ENCODE data around the gene MRPL44.

MRPL44 gene
- 24.0 to 26.1 reads per million in 2 donors for total RNA-seq

DNA sequence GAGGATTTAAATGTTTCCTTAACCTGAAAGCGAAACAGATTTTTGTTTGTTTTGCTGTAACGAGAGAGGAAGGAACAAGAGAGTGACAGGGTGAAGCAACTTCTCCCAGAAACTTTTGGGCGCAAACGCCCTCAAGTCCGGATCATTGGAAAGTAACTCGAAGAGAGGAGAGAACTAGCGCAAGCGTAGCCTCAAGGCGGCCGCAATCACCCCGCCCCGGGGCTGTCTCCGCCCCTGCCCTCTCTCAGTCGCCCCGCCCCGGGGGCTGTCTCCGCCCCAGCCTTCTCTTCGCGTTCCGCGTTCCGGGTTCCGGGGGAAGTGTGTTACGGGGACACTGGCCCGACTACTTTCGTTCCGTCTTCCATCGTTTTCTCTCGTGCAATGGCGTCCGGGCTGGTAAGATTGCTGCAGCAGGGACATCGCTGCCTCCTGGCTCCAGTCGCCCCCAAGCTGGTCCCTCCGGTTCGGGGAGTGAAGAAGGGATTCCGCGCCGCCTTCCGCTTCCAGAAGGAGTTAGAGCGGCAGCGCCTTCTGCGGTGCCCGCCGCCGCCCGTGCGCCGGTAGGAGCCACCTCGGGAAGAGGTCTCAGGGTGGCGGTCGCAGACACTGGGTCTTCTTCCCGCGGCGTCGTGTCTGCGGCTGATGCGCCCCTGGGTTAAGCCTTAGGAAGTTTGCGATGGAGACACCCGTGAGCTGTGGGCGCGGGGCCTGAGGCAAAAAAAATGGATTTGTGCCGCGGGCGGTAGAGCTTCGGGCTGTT is at the start of gene MRPL44:
Gene MRPL44 (plus strand): TSS at position 372 of the 760 bp plus-strand sequence. CDS start 10 bp downstream, at position 382.
- DNase-seq, result peak; percentile 90 to 95 (median 94)

GRCh38 chr2:223908304-223908998 is 48.8 kb upstream of the MRPL44 start:
- DNase-seq, result no peak

- DNase-seq, result no peak
Observed at GRCh38 chr2:223909001-223909741, 48.1 kb upstream of the MRPL44 start.

- DNase-seq, result no peak
Observed at GRCh38 chr2:223914324-223914723, 42.9 kb upstream of the MRPL44 start.

DNA sequence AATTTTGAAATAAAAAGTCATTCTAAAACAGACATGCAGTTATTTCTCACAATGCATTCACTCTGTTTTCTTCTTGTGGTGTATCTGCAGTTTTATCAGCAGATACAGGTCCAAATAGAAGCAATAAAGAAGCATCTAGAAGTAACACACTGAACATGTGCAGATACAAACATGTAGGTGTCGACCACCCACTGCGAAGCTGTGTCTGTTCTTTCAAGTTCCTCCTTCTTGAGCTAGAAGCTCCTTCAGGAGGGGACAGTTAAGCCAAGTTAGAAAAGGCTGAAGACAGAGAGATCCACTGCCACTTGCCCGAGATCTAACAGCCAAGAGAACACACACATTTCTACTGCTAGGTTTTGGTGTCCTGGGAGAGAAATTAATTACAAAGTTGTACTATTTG is 42.2 kb upstream of the MRPL44 start:
- no peak for DNase-seq

DNA sequence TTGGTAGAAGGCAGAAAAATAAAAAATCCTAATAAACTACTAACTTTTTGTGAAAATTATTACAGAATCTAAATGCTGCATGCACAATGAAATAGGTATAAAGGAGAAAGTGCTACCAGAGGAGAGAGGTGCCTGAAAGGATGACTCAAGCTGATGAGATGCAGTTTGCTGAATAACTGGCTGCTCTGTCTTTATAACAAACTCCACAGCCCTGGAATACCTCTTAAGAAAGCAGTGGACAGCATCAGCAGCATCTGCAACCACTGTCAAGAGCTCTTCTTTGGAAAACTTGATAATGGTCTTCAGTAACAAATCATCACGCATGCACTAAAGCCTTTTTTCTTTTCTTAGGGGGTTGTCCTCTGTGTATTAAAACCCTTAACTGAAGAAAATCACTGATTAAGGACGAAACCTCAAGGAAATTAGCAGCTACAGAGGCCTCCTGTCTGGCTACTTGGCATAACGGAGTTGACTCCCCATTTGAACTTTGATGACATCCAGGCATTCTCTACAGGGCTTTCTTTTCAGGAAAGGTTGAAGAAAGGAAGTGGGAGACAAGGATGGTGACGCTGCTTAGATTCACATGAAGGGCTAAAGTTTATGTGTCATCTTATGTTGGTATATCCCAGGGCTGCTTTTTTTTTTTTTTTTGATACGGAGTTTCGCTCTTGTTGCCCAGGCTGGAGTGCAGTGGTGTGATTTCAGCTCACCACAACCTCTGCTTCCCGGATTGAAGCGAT is 40.9 kb upstream of the MRPL44 start:
- DNase-seq, result no peak

- no peak for DNase-seq
Observed at GRCh38 chr2:223918671-223919134, 38.6 kb upstream of the MRPL44 start.

GRCh38 chr2:223920109-223920508 is 37.2 kb upstream of the MRPL44 start:
- no peak for DNase-seq

- DNase-seq, result no peak
Observed at GRCh38 chr2:223921204-223921603, 36.1 kb upstream of the MRPL44 start.

DNA sequence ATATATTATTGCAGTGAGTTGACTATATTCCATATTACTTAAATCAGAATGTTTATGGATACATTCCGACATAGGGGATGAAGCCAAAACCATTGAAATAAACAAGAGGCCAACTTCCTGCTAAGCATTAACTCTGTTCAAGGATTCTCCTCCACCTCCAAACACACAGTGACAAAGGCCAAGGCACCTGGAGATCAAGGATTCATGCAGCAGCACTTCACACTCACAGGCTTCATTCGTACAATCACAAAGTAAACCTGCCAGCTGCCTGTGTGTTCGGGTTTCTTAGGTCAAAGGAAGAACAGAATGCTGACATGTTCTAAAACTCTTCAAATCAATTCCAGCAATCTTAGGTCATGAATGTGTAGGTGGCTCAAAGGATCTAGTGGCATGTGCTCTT is 35.0 kb upstream of the MRPL44 start:
- no peak for DNase-seq

GRCh38 chr2:223923976-223924375 is 33.3 kb upstream of the MRPL44 start:
- DNase-seq, result no peak

DNA sequence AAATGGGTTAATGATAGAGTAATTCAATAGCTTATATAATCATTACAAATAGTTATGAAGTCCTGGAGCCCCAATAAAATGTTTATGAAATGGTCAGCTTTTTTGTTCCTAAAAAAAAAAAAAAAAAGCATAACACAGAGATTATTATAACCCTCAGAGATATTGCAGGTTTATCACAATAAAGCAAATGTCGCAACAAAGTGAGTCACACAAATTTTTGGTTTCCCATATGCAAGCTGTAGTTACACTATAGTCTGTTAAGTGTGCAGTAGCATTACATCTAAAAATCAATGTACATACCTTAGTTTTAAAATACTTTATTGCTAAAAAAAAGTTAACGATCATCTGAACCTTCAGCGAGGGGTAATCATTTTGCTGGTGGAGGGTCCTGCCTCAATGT is 32.2 kb upstream of the MRPL44 start:
- no peak for DNase-seq

GRCh38 chr2:223928113-223929006 is 28.9 kb upstream of the MRPL44 start:
- no peak for DNase-seq

DNA sequence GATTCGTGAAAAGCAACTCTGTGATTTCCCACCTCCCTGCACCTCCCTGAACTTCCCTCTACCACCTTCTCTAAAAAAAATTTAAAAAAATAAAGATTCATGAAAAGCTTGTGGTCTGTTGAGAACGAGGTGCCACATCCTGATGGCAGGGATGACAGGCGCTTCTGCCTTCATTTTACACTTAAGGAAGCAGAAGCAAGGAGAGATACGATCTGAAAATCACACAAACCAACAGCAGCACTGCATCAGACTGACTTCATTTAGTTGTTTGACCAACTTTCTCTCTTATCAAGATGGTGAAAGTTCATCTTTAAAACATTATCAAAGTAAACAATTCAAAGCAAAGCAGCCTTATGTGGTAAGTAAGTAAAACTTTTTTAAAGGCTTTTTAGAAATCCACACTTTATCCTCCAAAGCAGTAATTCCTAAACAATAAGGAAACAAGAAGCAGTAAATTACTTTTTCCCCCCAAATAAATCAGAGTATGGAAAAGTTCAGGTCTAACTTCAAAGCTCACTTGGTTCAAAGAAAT is 27.6 kb upstream of the MRPL44 start:
- DNase-seq, result peak in 3 of 5 experiments; percentile 22 to 96 (median 69)

DNA sequence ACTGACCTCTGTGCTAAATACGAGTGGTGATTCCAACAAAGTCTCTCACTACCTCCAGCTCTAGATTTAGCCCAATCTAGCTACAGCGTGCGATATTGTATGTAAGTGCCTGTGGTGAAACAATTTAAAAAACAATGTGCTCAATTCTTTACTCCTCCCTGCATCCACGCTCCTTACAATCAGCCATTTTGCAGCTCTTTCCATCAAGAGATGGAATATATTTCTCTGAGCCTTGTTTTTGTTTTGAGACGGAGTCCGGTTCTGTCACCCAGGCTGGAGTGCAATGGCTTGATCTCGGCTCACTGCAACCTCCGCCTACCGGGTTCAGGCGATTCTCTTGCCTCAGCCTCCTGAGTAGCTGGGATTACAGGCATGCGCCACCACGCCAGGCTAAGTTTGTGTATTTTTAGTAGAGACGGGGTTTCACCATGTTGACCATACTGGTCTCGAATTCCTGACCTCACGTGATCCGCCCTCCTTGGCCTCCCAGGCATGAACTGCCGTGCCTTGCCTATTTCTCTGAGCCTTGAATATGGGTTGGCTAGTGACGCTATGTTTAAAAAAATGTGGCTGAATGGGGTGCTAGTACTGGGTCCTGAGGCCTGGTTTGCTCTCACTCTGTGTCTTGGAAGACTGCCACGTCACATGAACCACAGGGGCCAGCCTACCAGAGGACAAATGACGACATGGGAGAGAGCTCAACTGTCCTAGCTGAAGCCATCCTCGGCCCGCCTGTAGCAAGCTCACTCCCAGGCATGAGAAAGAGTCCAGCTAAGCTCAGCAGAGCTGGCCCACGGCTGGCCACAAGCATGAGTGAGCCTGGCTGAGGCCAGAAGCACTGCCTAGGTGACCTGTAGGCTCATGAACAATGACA is 26.9 kb upstream of the MRPL44 start:
- no peak for DNase-seq

- no peak for DNase-seq
Observed at GRCh38 chr2:223932816-223933800, 24.2 kb upstream of the MRPL44 start.

DNA sequence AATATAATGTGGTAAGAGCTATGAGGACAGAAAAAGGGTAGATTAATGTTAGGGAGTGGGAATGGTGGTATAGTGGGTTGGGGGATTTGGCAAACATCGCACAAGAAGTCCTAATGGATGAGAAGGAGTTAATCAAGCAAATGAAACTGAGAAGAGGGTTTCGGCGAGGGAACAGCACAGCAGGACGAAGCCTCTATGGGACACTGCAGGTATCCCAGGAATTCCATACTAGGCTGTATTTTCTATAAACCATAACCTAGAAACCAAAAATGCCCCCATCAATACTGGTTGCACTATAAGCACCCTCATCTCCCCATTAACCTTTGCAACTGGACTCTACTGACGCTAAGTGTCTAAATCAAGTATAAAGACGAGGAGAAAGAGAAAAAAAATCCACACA is 22.4 kb upstream of the MRPL44 start:
- no peak for DNase-seq

DNA sequence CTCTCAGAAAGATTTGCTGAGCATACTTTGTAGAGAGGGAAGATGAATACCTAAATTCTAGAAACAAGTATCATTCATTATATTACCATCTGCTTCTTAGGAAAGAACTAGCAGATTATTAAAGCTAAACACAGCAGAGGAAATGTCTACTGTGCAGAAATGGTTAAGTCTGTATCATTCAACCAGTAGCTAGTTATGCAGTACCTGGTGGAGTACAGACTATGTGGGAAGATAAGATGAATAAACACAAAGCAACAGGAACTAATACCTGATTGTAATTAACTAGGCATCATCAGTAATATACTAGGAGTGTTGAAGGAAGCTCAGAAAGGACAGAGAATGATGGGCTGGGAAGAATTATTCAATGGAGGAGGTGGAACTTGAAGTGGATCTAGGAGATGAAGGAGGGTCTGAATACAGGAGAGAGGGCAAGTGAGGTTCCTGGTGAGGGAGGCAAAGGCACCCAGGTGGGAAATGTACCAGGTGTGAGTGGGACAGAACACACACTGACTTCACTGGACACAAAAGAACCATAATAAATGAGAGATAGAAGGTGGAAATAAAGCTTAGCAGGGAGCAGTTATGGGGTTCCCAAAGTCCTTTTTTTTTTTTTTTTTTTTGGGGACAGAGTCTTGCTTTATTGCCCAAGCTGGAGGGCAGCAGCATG is 21.7 kb upstream of the MRPL44 start:
- DNase-seq, result no peak
